Fibroblast of mammary gland (primary cell): ENCODE data around the gene ZRANB3.

Experiments used
- DNase-seq: peaks from one replicate; pipeline ENCODE4 v3.0.0-alpha.2; 2010; ENCODE audit warnings: low read depth
- H3K4me3 ChIP-seq: 2 replicates; pipeline ENCODE4 v1.5.1; 2011; ENCODE audit warnings: low read depth, mild to moderate bottlenecking, low read length, moderate library complexity; ENCODE audit not compliant: control insufficient read depth
- CTCF ChIP-seq: conservative IDR thresholded peaks from 2 replicates; pipeline ENCODE4 v1.5.1; 2011; ENCODE audit warnings: low read depth, low read length, inconsistent platforms; ENCODE audit not compliant: control insufficient read depth, insufficient read depth

ZRANB3 gene

DNA sequence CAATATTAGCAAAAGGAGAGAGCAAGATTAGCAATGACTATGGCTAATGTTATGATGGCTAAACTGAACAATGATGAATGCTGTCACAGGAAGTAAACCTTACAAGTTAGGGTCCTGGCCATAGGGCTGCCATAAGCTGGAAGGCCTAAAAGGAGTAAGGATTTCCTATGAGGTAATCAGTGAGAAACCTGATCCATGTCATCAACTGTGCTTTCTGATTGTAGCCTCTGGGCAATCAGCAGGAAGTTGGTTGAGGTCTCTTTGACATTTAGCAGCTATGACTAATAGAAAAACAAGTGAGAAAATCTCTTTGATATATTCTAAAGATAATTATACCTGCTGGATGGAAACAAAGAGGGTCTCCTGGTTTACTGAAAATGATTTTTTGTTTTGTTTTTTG, 285.9 kb downstream of the ZRANB3 start:
- peak; percentile 34 for DNase-seq
- TF ChIP-seq CTCF = no peak
- H3K4me3 ChIP-seq = no peak overlapping the region

DNA sequence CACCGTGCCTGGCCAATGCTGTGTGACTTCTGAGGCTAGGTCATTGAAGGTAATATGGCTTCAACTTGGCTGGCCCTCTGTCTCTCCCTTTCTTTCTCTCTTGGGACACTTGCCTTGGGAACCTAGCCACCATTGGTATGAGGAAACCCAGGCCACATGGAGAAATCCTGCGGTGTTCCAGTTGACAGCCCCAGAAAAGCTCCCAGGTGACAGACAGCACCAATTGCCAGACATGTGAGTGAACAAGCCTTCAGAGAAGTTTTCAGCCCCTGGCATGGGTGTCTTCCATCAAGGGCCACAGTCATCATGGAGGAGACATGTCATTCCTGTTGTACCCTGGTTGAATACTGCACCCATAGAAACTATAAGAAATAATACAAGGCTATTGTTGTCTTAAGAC, 292.4 kb downstream of the ZRANB3 start:
- TF ChIP-seq CTCF = no peak
- H3K4me3 ChIP-seq = no peak overlapping the region
- DNase-seq = no peak

DNA sequence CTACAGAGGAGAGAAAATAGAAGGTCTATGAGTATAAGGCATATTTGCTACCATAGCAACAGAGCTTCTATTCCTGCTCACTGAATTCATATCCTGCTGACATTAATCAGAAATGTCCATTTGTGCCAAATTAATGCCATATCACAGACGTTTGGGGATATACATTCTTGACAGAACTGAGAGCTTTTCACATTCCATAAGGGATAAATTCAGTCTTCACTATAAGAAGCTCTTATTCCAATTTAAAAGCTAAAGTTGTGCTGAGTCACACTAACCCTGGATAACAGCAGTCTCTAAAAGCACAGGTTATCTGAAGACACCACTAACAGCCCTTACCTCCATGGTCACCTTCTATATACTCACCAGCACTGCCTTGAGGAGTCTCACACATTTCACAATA, 300.9 kb downstream of the ZRANB3 start:
- no peak for TF ChIP-seq CTCF
- H3K4me3 ChIP-seq = no peak overlapping the region
- no peak for DNase-seq

DNA sequence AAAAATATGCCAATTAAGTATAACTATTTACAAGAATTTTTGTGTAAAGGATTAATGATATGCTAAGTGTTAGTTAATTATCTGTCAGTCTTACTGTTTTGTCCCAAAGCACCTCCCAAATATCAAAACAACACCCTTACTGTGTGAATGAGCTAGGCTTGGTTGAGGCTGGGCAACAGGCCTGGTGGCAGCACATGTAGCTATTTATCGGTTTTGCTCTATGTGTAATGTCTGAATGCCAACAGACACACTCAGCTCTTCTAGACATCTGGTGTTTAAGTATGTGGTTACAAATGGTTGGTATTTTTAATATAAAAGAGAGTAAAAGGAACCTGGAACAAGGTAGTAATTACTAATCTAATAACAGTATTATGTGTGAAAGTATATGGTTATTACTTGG, 303.6 kb downstream of the ZRANB3 start:
- TF ChIP-seq CTCF = no peak
- peak; percentile 71 for DNase-seq
- no peak overlapping the region for H3K4me3 ChIP-seq

- peak; percentile 69 for DNase-seq
- TF ChIP-seq CTCF = no peak
- no peak overlapping the region for H3K4me3 ChIP-seq
Measured at GRCh38 chr2:135226961-135227360, 304.1 kb downstream of the ZRANB3 start.

DNA sequence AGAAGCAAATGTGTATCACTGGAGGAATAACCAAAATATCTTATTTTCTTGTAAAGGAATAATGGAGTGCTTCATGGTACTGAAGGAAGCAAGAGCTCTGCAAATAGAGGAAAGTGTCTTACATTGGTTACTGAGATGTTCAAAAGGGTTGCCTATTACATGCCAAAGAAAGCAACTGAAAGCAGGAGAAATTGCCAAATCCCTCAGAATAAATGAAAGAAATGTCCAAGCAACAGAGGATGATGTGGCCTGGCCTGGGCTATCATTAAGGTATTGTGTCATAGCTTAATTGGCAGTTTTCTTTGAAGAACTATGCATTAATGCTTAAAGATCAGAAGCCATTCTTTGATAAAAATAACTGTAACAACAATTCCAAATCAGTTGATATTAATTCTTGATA, 305.2 kb downstream of the ZRANB3 start:
- TF ChIP-seq CTCF = no peak
- no peak overlapping the region for H3K4me3 ChIP-seq
- DNase-seq = peak; percentile 64

DNA sequence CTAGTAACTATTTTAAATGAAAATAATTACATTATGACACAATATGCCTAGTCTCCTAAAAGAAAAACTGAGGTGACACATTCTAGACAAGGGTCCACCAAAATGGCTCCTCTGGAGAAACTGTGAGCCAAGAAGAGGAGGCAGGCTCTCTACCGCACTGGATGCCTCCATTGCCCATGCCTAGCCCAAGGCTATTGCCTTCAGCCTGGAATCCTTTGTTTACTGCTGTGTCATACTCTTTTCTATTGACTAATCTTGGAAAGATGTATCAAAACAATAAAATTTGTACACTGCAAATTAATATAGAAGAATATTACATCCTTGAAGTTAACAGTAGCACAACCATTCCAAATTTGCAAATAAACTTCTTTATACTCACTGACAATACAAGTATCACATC, 311.8 kb downstream of the ZRANB3 start:
- no peak for TF ChIP-seq CTCF
- DNase-seq = no peak
- no peak overlapping the region for H3K4me3 ChIP-seq
